IPS DF 6.9 (cell line): Measurements from ENCODE around the gene S1PR1.

Experiments used
- DNase-seq: peaks from one replicate; pipeline ENCODE4 v3.0.0-alpha.2; 2013; ENCODE audit warnings: low read depth, low spot score
- H3K27ac ChIP-seq: one replicate; pipeline ENCODE4 v1.5.1; 2013; ENCODE audit warnings: low read length, control low read depth
- H3K27me3 ChIP-seq: 2 replicates; pipeline ENCODE4 v1.6.1; 2013; ENCODE audit warnings: mild to moderate bottlenecking, low read length; ENCODE audit not compliant: control insufficient read depth, insufficient read depth
- H3K36me3 ChIP-seq: 2 replicates; pipeline ENCODE4 v1.6.1; 2013; ENCODE audit warnings: low read length; ENCODE audit not compliant: control insufficient read depth, insufficient read depth
- H3K4me1 ChIP-seq: 2 replicates; pipeline ENCODE4 v1.6.1; 2013; ENCODE audit warnings: low read length; ENCODE audit not compliant: control insufficient read depth, insufficient read depth
- H3K4me3 ChIP-seq: 2 replicates; pipeline ENCODE4 v1.5.1; 2013; ENCODE audit warnings: mild to moderate bottlenecking, low read length
- H3K9me3 ChIP-seq: 2 replicates; pipeline ENCODE4 v1.6.1; 2013; ENCODE audit warnings: low read length, inconsistent platforms; ENCODE audit not compliant: control insufficient read depth, insufficient read depth
- whole genome bisulfite sequencing: extraction: QIAGEN DNeasy Blood & Tissue Kit; methylation state at CpG from one replicate; pipeline ENCODE4 v1.1.7; 2013; ENCODE audit warnings: mixed read lengths, missing lambda C conversion rate; ENCODE audit not compliant: insufficient read length, insufficient coverage; 5-methylcytosine and 5-hydroxymethylcytosine counted together

The S1PR1 gene

GRCh38 chr1:101280049-101280592 is 43.3 kb downstream of the S1PR1 start:
- Histone ChIP-seq H3K27me3 (no peaks in the 10 kb centered on the region), H3K27ac (no peak overlapping the region), H3K4me1 (no peaks in the 10 kb centered on the region), H3K4me3 (no peak overlapping the region), H3K9me3 (no peaks in the 10 kb centered on the region), H3K36me3 (no peaks in the 10 kb centered on the region)
- no CpG with 5 or more reads among the region's 1 CpG for WGBS
- DNase-seq, result no peak

GRCh38 chr1:101280942-101281654 is 44.3 kb downstream of the S1PR1 start:
- DNase-seq, result no peak
- Histone ChIP-seq H3K27me3 (no peaks in the 10 kb centered on the region), H3K4me3 (no peak overlapping the region), H3K36me3 (no peaks in the 10 kb centered on the region), H3K9me3 (no peaks in the 10 kb centered on the region), H3K27ac (no peak overlapping the region), H3K4me1 (no peaks in the 10 kb centered on the region)
- 100% methylated on average over 2 of the region's 4 CpGs for WGBS

GRCh38 chr1:101281751-101282150 is 44.9 kb downstream of the S1PR1 start:
- H3K27me3 ChIP-seq, result no peaks in the 10 kb centered on the region
- H3K9me3 ChIP-seq, result no peaks in the 10 kb centered on the region
- DNase-seq, result no peak
- H3K4me1 ChIP-seq, result no peaks in the 10 kb centered on the region
- no peak overlapping the region for H3K4me3 ChIP-seq
- H3K27ac ChIP-seq, result no peak overlapping the region
- no CpG with 5 or more reads among the region's 3 CpGs for WGBS
- H3K36me3 ChIP-seq, result no peaks in the 10 kb centered on the region

GRCh38 chr1:101282314-101283038 is 45.7 kb downstream of the S1PR1 start:
- no peak for DNase-seq
- Histone ChIP-seq H3K27ac (no peak overlapping the region), H3K4me3 (no peak overlapping the region), H3K4me1 (no peaks in the 10 kb centered on the region), H3K9me3 (no peaks in the 10 kb centered on the region), H3K27me3 (no peaks in the 10 kb centered on the region), H3K36me3 (no peaks in the 10 kb centered on the region)
- no CpG with 5 or more reads among the region's 10 CpGs for WGBS

GRCh38 chr1:101283443-101283842 is 46.6 kb downstream of the S1PR1 start:
- Histone ChIP-seq H3K36me3 (no peaks in the 10 kb centered on the region), H3K27ac (no peak overlapping the region), H3K4me1 (no peaks in the 10 kb centered on the region), H3K9me3 (no peaks in the 10 kb centered on the region), H3K4me3 (no peak overlapping the region), H3K27me3 (no peaks in the 10 kb centered on the region)
- no CpG with 5 or more reads among the region's 3 CpGs for WGBS
- no peak for DNase-seq

GRCh38 chr1:101284021-101284420 is 47.2 kb downstream of the S1PR1 start:
- WGBS, result no CpG with 5 or more reads among the region's 16 CpGs

GRCh38 chr1:101284622-101285218 is 47.9 kb downstream of the S1PR1 start:
- DNase-seq, result no peak
- Histone ChIP-seq H3K36me3 (no peaks in the 10 kb centered on the region), H3K4me1 (no peaks in the 10 kb centered on the region), H3K27me3 (no peaks in the 10 kb centered on the region), H3K9me3 (no peaks in the 10 kb centered on the region), H3K27ac (no peak overlapping the region), H3K4me3 (no peak overlapping the region)
- no CpG with 5 or more reads among the region's 5 CpGs for WGBS

More at GRCh38 chr1:101284021-101284420, 47.2 kb downstream of the S1PR1 start:
- Histone ChIP-seq H3K27ac (no peak overlapping the region), H3K9me3 (no peaks in the 10 kb centered on the region), H3K27me3 (no peaks in the 10 kb centered on the region), H3K36me3 (no peaks in the 10 kb centered on the region), H3K4me3 (no peak overlapping the region), H3K4me1 (no peaks in the 10 kb centered on the region)
- DNase-seq, result no peak

GRCh38 chr1:101285922-101286570 is 49.2 kb downstream of the S1PR1 start:
- H3K36me3 ChIP-seq, result no peaks in the 10 kb centered on the region
- no peak overlapping the region for H3K4me3 ChIP-seq
- no peaks in the 10 kb centered on the region for H3K9me3 ChIP-seq
- DNase-seq, result no peak
- WGBS, result no CpG with 5 or more reads among the region's 2 CpGs
- no peak overlapping the region for H3K27ac ChIP-seq
- no peaks in the 10 kb centered on the region for H3K4me1 ChIP-seq
- H3K27me3 ChIP-seq, result no peaks in the 10 kb centered on the region

GRCh38 chr1:101288491-101288944 is 51.7 kb downstream of the S1PR1 start:
- no CpG with 5 or more reads among the region's 4 CpGs for WGBS
- DNase-seq, result peak; percentile 48
- H3K27ac ChIP-seq, result no peak overlapping the region
- no peaks in the 10 kb centered on the region for H3K9me3 ChIP-seq
- H3K27me3 ChIP-seq, result no peaks in the 10 kb centered on the region
- H3K36me3 ChIP-seq, result no peaks in the 10 kb centered on the region
- H3K4me3 ChIP-seq, result no peak overlapping the region
- H3K4me1 ChIP-seq, result no peaks in the 10 kb centered on the region
